NCI-H1694 treated with DMSO at 0.1 percent for 48 hours (cell line): ENCODE measurements around the gene NAPSA.
A peak's percentile ranks its signal among the peaks of the same experiment; 100 is the strongest.
"Not testable (repeated sequence)": the region's sequence is repeated elsewhere in the genome, so short reads cannot be mapped to it uniquely, and the experiment has no call there.

ENCODE experiments used
- DNase-seq: peaks from one replicate; lab custom pipeline; 2025; lab: John Stamatoyannopoulos, UW

Gene NAPSA

GRCh38 chr19:50330365-50331078 lies 34.9 kb downstream of the NAPSA start:
- DNase-seq = peak; percentile 77

- DNase-seq = not testable (repeated sequence)
These were observed 35.5 kb downstream of the NAPSA start for GRCh38 chr19:50329926-50330294.

- peak; percentile 99 for DNase-seq
These were observed 36.1 kb downstream of the NAPSA start, which contains the start of gene KCNC3 for GRCh38 chr19:50329146-50329925. Gene KCNC3 (minus strand): TSS chr19:50329377. CDS start chr19:50329082, 295 bp downstream.

GRCh38 chr19:50328873-50329145 lies 36.6 kb downstream of the NAPSA start:
- DNase-seq = no peak

GRCh38 chr19:50328224-50328872 lies 37.1 kb downstream of the NAPSA start:
- DNase-seq = no peak

GRCh38 chr19:50327461-50328223 lies 37.8 kb downstream of the NAPSA start:
- DNase-seq = no peak

GRCh38 chr19:50327013-50327412 lies 38.4 kb downstream of the NAPSA start:
- DNase-seq = no peak

- no peak for DNase-seq
These were observed 39.3 kb downstream of the NAPSA start for GRCh38 chr19:50326101-50326664.

GRCh38 chr19:50325310-50326100 lies 39.9 kb downstream of the NAPSA start:
- DNase-seq = peak; percentile 92

- DNase-seq = peak; percentile 34
These were observed 41.1 kb downstream of the NAPSA start for GRCh38 chr19:50324331-50324730.

GRCh38 chr19:50323782-50324133 lies 41.7 kb downstream of the NAPSA start:
- no peak for DNase-seq

GRCh38 chr19:50322931-50323781 lies 42.3 kb downstream of the NAPSA start:
- DNase-seq = no peak

GRCh38 chr19:50322234-50322633 lies 43.2 kb downstream of the NAPSA start:
- no peak for DNase-seq

GRCh38 chr19:50321831-50322230 lies 43.6 kb downstream of the NAPSA start:
- DNase-seq = no peak

GRCh38 chr19:50320596-50320995 lies 44.8 kb downstream of the NAPSA start:
- DNase-seq = no peak

- no peak for DNase-seq
These were observed 45.4 kb downstream of the NAPSA start for GRCh38 chr19:50320051-50320450.

- no peak for DNase-seq
These were observed 46.3 kb downstream of the NAPSA start for GRCh38 chr19:50319156-50319555.

GRCh38 chr19:50318438-50318837 lies 47.0 kb downstream of the NAPSA start:
- no peak for DNase-seq

- DNase-seq = no peak
These were observed 48.3 kb downstream of the NAPSA start for GRCh38 chr19:50317115-50317514.

- DNase-seq = peak; percentile 50
These were observed 49.5 kb downstream of the NAPSA start for GRCh38 chr19:50315773-50316448.
